AG09319 (cell line): Measurements from ENCODE around the gene CLCA4.

ENCODE experiments used
- DNase-seq: peaks from one replicate; pipeline ENCODE4 v3.0.0-alpha.2; 2010; ENCODE audit warnings: low read depth; ENCODE audit errors: extremely low read depth
- TF ChIP-seq, protein P1 (sequence below): IDR thresholded peaks from 2 replicates; pipeline ENCODE4 v1.5.1; 2011; ENCODE audit warnings: low read depth, mild to moderate bottlenecking, inconsistent platforms, low read length, moderate library complexity

Gene CLCA4

GRCh38 chr1:86503406-86504136 lies 43.3 kb upstream of the CLCA4 start:
- no peak for DNase-seq
- TF ChIP-seq, protein P1, sequence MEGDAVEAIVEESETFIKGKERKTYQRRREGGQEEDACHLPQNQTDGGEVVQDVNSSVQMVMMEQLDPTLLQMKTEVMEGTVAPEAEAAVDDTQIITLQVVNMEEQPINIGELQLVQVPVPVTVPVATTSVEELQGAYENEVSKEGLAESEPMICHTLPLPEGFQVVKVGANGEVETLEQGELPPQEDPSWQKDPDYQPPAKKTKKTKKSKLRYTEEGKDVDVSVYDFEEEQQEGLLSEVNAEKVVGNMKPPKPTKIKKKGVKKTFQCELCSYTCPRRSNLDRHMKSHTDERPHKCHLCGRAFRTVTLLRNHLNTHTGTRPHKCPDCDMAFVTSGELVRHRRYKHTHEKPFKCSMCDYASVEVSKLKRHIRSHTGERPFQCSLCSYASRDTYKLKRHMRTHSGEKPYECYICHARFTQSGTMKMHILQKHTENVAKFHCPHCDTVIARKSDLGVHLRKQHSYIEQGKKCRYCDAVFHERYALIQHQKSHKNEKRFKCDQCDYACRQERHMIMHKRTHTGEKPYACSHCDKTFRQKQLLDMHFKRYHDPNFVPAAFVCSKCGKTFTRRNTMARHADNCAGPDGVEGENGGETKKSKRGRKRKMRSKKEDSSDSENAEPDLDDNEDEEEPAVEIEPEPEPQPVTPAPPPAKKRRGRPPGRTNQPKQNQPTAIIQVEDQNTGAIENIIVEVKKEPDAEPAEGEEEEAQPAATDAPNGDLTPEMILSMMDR, result no peak

DNA sequence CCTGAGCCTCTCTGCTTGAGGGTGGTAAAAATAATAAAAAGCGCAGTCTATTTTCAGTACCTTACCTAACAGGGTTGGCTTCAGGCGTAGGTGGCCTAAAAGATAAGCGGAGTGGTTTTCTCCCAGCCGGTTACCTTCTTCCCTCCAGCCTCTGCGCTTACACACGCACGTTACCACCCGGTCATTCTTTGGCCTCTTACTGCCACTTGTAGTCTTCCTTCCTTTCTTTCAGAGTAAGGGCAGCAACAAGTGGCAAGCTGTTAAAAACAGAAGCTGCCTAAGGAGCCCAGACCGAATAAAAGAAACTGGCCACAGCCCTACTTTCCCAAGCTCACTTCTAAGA lies 42.8 kb upstream of the CLCA4 start:
- TF ChIP-seq, protein P1, result no peak
- no peak for DNase-seq

DNA sequence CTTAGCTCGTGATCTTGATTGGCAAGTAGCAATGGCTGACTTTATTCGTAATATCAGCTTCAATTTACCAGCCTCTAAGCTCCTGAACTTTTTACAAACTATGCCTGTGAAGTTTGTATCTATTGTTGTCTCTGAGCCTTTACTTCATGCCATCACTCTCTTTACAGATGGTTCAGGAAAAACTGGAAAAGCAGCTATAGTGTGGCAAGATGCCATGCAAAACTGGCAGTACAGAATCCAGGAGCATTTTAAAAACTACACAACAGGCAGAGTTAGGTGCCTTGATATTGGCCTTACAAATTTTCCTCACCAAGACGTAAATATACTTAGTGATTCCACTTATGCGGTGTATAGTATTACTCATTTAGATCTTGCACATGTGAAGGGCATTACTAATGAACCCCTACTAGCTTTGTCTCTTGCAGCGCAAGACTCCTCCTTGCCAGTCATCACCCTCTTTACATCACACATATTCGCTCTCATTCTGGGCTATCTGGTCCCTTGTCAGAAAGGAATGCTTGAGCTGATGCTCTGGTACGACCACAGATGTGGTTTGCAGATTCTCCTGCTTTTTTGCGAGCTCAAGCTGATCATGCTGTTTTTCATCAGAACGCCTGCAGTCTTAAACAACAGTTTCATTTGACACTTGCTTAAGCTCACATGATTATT lies 41.8 kb upstream of the CLCA4 start:
- DNase-seq, result no peak
- TF ChIP-seq, protein P1, result no peak

DNA sequence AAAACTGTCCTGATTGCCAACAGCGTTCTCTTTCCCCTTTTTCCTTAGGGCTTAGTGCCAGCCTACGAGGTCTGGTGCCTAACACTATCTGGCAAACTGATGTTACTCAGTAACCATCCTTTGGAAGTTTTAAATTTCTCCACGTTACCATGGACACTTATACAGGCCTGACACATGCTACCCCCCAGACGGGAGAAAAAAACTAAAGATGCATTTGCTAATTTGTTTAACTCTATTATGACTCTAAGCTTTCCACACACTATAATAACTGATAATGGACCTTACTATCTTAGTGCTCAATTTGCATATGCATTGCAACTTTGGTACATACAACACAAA lies 41.3 kb upstream of the CLCA4 start:
- TF ChIP-seq, protein P1, result no peak
- no peak for DNase-seq

DNA sequence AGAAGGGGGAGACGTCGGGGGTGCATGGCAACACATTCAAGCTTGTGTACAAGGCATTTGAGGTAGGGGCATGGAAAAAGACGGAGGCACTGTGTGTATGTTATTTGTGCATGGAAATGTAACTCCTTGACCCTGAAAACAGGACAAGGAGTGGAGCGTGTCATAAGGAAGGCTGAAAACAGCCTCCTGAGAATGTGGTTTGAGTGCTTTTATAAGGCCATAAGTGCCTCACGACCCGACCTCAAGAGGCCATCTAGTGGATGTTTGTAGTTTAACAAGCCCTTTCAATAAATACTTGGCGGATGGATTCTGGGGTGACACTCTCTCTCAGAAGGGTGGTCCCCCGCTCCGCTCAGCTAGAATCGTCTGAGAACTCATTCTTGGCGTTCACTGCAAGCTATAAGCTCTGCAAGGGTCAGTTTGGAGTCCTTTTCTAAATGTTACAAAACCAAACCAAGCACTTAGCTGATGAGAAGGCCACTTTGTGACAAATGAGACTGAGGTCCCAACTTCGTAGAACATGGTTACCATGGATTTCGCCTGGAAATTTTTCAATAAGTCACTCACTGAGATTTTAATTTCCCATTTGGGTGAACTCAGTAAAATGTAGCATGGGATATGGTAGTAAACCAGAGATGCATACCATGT lies 38.8 kb upstream of the CLCA4 start:
- TF ChIP-seq, protein P1, result peak; percentile 44
- DNase-seq, result no peak

DNA sequence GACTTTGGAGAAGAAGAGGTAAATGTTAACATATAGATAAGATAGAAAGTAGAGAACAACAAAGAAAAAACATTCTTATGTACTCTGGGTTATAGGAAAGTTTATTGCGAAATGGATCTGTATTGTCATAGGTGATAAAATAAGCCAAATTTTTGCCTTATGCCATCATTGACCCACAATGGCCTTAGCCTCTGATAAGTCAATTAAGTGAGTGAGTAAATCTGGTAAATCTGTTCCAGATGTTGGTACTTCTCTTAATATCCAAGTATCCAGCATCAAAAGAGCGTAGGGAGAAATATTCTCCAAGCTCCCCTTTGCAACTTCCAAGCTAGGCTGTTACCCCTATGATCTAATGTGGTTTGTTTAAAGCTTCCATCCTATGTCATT lies 38.3 kb upstream of the CLCA4 start:
- no peak for DNase-seq

More for the DNA sequence above, 38.3 kb upstream of the CLCA4 start:
- TF ChIP-seq, protein P1, result no peak
